ENCODE measurements around the gene LIMCH1. TPM values are rescaled to one million over a fixed set of nuclear protein-coding genes. Genes with fewer than 3 reads are reported as not detected.

LIMCH1 gene
- total and polyA plus RNA-seq, 2 of the 8 experiments (the other 6 are each of a cell fraction or from before 2014, with no cell fraction given), result 2.7 to 3.0 TPM

- no peak for TF ChIP-seq RNF2 (IDR thresholded peaks at IDR 0.05; ENCODE audit: borderline replicate concordance, low read depth, low read length, missing control alignments, poor library complexity, severe bottlenecking)
Observed at GRCh38 chr4:41628936-41629335, 91.0 kb downstream of the LIMCH1 start (continued).
